HG02973 (cell line): ENCODE measurements around the gene LHPP.

Source experiments
- ATAC-seq: cut with Tn5 transposase; IDR thresholded peaks from one replicate; pipeline ENCODE4 v1.9.1; 2021; ENCODE audit warnings: moderate library complexity; ENCODE audit not compliant: unreplicated experiment

The LHPP gene

DNA sequence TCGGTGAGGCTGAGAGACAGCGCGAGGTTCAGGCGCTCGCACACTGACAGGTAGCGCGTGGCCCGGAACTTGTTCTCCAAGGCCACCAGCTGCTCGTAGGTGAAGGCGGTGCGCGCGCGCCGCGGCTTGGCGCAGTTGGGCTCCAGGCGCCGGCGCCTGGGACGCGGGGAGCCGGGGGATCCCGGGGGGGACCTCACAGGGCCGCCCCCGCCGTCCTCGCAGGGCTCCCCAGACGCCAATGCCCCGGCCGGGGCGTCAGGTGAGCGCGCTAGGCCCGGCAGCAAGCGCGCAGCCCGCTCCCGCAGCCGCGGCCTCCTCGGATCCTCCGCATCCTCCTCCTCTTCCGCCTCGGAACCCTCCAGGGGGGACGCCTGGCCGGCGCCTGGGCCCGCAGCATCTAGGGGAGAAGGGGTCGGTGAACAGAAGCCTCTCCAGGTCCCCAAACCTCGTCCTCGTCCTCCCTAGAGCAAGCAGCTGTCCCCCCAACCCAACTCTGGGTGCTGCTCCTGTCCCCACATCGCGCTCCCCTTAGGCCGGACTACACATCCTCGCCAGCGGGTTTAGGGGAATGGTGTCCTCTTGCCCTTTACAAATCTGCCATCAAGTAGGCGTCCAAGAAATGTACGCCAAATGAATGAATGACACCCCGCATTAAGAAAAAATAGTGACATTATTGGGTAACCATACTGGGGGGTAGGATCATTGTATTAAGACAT, 13.7 kb upstream of the LHPP start:
- no peak for ATAC-seq

DNA sequence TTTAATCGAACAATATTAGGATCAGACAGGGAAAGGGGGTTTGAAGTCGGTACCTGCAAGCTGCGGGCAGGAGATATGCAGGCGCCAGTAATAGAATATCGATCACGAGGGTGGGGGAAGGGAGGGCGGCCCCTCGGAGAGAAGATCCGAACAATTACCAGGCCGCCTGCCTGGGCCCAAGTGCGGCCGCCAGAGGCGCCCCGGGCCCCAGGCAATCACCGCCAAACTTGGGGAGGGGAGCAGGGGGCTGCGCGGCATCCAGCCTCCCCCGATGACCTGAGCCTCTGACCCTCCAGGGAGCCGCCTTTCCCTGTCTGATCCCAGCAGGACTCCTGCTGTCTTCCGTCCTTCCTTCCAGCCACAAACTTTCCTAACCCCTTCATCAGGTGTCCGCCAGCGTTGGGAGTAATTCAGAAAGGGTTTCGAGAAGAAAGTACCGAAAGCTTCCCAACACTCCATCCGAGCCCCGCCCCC, 12.9 kb upstream of the LHPP start:
- ATAC-seq: no peak

DNA sequence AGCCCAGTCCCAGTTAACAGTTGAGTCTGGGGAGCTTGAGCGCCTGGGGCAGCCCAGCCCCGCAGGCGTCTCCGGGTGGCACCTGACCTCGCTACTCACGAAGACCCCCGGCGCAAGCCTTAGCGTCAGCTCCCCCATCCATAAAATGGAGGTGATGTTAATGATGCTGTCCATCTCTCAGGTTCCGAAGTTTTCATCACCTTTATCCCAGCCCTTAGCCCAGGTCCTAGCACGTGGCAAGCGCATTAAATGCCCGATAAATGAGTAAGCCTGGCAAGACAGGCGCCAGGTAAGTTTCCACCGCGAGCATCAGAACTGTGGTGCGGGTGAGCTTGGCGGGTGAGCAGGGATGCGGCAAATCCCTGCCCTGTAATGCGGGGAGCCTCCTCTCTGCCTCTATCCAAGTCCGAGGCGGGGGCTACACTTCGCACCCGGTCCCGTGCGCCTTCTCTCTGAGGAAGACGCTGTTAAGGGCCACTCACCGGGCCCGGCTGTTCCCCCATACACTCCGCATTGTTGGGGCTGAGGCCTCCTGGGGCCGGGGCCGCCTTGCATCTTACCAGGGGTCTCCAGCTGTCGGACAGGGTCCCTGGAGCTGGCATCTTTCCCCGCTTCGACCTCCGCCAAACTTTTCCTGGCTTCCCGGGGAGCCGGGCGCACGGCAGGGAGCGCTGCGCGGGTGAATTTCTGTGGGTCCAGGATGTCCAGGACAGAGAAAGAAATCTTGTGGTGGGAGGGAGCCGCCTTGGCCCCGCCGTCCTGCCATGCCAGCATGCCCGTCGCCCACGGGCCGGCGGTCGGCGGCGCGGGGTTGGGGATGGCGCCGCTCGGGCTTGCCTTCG, 12.2 kb upstream of the LHPP start:
- no peak for ATAC-seq

- no peak for ATAC-seq
Measured at GRCh38 chr10:124450012-124450782, 11.4 kb upstream of the LHPP start, which contains the start of gene NKX1-2. Gene NKX1-2 (minus strand): TSS chr10:124450035. CDS start chr10:124449943, 92 bp downstream.

DNA sequence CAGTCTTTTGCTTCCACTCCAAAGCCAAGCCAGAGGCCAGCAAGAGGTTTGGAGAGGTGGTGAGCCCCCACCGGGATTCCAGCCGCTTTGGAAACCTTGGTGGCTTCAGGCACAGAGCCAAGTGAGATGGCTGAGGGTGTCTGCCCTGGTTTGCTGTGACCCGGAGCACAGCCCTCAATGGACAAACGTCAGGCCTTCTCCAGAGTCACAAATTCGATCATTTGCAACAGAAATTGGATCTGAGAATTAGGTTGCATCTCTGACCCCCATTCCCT, 10.9 kb upstream of the LHPP start:
- no peak for ATAC-seq

DNA sequence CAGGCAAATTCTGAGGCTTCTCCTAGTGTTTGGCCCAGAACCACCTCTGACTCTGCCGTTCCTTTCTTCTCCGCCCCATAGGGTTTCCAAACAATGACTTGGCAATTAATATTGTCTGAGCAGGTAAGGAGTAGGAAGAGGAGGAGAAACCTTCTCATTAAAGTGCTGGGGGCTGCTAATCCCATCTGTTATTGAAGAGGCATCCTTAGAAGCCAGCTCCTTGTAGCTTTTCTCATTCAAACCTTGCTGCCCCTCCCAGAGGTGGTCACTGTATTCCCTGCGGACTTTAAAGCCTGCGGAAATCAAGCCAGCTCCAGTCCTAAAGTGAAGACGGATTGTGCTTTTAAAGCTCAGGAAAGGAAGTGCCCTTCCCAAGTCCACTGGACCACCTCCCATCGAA, 10.3 kb upstream of the LHPP start:
- no peak for ATAC-seq

DNA sequence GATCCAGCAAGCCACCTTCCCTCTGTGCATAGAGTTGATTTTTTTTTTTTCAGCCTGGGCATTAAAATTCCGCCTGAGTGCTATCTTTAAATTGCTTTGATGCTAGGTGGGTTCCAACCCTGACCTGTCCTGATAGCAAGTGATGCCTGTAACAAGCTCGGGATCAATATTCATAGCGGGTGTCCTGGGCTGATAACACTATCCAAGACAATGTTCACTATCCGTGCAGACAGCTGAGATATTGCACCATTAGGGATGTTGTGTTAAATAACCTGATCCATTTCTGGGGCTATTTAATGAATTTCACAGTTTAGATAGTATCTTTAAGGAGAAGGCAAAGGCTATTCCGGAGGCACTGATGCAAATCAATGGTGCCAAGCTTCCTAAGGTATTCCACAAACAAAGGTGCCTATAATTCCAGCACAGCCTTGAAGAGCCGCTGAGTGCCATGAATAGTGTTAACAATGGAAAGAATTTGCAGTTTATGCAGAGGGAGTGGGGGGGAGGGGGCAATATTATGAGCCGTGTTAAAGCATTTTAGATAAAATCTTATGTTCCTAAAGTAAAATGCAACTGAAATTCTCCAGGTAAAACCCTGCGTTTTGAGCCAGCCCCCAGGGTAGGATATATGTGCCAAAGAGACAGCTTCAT, 7.5 kb upstream of the LHPP start:
- ATAC-seq: no peak

GRCh38 chr10:124455441-124455840, 6.2 kb upstream of the LHPP start:
- no peak for ATAC-seq

GRCh38 chr10:124458473-124458872, 3.1 kb upstream of the LHPP start:
- no peak for ATAC-seq

DNA sequence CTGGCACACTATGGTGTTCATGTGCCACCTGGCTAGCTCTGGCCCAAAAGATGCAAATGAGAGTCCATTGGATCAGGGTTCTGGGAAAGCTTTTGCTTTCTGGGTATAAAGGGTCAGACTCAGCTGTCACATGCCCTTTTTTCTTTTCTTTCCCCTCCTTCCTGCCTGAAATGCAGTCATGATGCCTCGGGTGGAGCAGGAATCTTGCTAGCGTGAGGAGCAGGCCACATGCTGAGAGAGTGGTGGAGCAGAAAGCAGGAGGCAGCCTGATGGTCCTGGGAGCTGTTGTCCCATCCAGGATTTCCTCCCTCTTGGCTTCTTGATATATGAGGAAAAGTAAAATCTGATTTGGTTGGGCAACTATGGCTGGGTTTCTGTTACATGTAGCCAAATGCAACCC, 2.7 kb upstream of the LHPP start:
- no peak for ATAC-seq

DNA sequence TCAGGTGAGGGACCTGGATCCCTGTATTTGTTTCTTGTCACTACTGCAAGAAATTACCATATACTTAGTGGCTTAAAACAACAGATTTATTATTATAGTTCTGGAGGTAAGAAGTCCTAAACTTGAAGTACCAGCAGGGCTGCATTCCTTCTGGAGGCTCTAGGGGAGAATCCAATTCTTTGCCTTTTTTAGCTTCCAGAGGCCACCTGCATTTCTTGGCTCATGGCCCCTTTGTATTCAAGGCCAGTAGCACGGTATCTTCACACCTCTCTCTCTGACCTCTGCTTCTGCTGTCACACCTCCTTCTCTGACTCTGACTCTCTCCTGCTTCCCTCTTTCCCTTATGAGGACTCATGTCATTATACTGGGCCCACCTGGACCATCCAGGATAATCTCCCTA, 2.2 kb upstream of the LHPP start:
- ATAC-seq: no peak

GRCh38 chr10:124460144-124460543, 1.5 kb upstream of the LHPP start:
- no peak for ATAC-seq

- no peak for ATAC-seq
Measured at GRCh38 chr10:124462348-124462695, 699 bp downstream of the LHPP start.

DNA sequence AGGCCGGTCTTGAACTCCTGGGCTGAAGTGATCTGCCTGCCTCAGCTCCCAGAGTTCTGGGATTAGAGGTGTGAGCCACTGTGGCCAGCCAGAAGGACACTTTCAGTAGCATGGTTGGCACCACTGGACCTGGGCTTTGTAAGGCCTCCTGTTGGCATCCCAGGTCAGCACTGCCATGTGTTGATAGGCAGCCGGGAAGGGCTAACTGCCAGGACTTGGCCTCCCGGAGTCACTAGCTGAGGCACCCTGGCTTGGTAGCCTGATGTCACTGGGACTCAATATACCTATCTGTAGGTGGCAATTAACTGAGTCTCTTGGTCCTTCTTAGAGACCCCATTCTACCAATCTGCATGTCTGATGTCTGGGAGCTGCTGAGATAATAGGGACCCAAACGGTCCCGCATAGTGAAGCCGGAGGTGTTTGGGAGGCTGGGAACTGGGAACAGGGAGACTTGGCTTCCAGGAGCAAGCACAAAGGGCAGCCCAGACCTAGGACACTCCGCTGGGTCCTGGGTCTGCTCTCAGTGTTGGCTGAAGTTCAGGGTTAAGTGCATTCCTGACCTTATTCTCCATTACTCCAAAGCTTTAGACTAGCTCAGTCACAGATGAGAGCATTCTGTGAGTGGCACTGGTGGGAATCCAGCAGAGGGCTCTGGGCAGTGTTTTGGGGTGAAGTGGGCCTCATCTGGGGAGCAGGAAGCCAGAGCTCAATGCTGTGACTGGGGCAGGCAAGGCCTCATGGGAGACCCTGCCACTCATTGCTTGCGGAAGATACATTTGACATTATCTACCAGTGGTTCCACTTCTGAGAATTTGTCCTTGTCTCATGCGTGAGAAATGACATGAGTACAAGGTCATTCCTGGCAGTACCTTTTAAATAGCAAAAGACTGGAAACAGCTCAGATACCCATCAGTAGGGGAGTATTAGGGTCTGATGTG, 2.7 kb downstream of the LHPP start:
- no peak for ATAC-seq

- peak; percentile 31 for ATAC-seq
Measured at GRCh38 chr10:124465003-124465776, 3.6 kb downstream of the LHPP start.

DNA sequence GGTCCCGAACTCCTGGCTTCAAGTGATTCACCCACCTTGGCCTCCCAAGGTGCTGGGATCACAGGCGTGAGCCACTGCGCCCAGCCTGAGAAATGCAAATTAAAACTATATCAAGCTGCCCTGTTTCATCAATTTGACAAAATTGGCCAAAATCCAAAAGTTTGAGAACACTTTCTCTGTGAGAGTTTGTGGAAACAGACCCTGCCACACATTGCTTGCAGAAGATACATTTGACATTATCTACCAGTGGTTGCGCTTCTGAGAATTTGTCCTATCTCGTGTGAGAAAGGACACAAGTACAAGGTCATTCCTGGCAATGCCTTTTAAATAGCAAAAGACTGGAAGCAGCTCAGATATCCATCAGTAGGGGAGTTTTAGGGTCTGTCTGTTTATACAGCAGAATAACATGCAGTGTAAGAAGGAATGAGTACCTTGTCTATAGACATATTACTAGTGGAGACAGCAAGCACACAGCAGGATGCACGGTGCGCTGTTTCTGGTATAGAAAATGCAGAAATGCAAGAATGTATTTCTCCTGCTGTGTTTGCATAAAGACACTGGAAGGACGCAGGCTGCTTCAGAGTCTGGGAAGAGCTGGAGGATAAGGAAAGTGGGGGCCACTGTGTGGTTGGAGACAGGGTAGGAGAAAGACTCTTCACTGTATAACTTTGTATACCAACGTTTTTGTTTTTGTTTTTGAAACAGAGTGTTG, 4.3 kb downstream of the LHPP start:
- ATAC-seq: no peak

- ATAC-seq: no peak
Measured at GRCh38 chr10:124467165-124467564, 5.5 kb downstream of the LHPP start.

GRCh38 chr10:124468624-124469023, 7.0 kb downstream of the LHPP start:
- ATAC-seq: no peak

GRCh38 chr10:124469956-124470484, 8.4 kb downstream of the LHPP start:
- ATAC-seq: no peak
